Astrocyte (in vitro differentiated cells and primary cell): ENCODE data around the gene PSENEN.

Experiments used
- CTCF ChIP-seq: IDR thresholded peaks from 2 replicates; pipeline ENCODE4 v1.5.1; 2011; ENCODE audit warnings: low read depth, mild to moderate bottlenecking, inconsistent platforms, low read length, moderate library complexity; ENCODE audit not compliant: insufficient read depth
- EZH2 ChIP-seq: IDR thresholded peaks from 2 replicates; pipeline ENCODE4 v1.6.1; 2012; ENCODE audit warnings: mild to moderate bottlenecking, low read length, inconsistent platforms; ENCODE audit not compliant: insufficient read depth

- TF ChIP-seq CTCF, result no peak
- no peak for TF ChIP-seq EZH2
These were observed 19.2 kb downstream of the PSENEN start for GRCh38 chr19:35764432-35765315.
